ENCODE results near the gene SLC30A4. TPM values are rescaled to one million over a fixed set of nuclear protein-coding genes. Genes with fewer than 3 reads are reported as not detected.

The SLC30A4 gene
- total RNA-seq, 1 experiment from 2014 or later: not detected

DNA sequence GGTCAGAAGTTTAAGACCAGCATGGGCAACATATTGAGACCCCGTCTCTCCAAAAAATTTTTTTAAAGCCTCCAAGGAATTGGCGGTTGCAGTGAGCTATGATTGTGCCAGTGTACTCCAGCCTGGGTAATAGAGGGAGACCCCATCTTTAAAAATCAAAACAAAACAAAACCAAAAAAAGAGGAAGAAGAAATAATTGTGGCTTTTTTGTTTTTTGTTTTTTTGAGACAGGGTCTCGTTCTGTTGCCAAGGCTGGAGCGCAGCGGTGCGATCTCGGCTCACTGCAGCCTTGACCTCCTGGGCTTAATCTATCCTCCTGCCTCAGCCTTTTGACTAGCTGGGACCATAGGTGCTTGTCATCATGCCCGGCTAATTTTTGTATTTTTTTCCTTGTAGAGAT is 4.5 kb upstream of the SLC30A4 start:
- H4K5ac ChIP-seq (ENCODE audit: insufficient read length, low read depth, low read length): no peak overlapping the region
- H4K8ac ChIP-seq (replicated peaks; ENCODE audit: insufficient read length, low read depth, low read length): no peak overlapping the region
- H3K56ac ChIP-seq (ENCODE audit: insufficient read length, low read depth, low read length): no peak overlapping the region
- peaks cover 22% of the 10 kb centered on the region for H3K27me3 ChIP-seq (ENCODE audit: insufficient read depth, low read length)
- H3K18ac ChIP-seq (ENCODE audit: insufficient read length, low read depth, low read length): no peak overlapping the region
- H3K9me3 Mint-ChIP-seq: no peaks in the 10 kb centered on the region; a peak in 1 of 5 replicates
- no peaks in the 10 kb centered on the region for H3K79me2 ChIP-seq (ENCODE audit: insufficient read depth, low read length)
- DNase-seq: no peak
- H3K4me1 ChIP-seq (ENCODE audit: insufficient read depth, low read length): no peaks in the 10 kb centered on the region
- peaks cover 0 to 6% of the 10 kb centered on the region in 2 experiments; a peak in 1 of 4 replicates for H3K4me1 Mint-ChIP-seq
- H2BK15ac ChIP-seq (ENCODE audit: low read depth, low read length): no peak overlapping the region
- no peak overlapping the region for H2BK20ac ChIP-seq (ENCODE audit: low read depth, low read length, poor library complexity, severe bottlenecking)
- no peak overlapping the region for H2BK12ac ChIP-seq (ENCODE audit: insufficient read length, low read depth, low read length)
- H3K14ac ChIP-seq (ENCODE audit: insufficient read depth, low read length): no peak overlapping the region
- no peak overlapping the region for H4K91ac ChIP-seq (ENCODE audit: insufficient read length, low read depth, low read length)
- WGBS (ENCODE audit: extremely low coverage, insufficient read length, low lambda C conversion rate): no CpG with 5 or more reads among the region's 8 CpGs
- no peaks in the 10 kb centered on the region for H3K9me3 ChIP-seq (ENCODE audit: control insufficient read depth, low read depth, low read length)
- H2BK120ac ChIP-seq (ENCODE audit: low read depth, low read length, poor library complexity, severe bottlenecking): no peak overlapping the region
- H3K27ac ChIP-seq (ENCODE audit: insufficient read length, low read depth, low read length): no peak overlapping the region
- no peak overlapping the region for H3K23ac ChIP-seq (ENCODE audit: insufficient read length, low read depth, low read length)
- no peak overlapping the region for H3K9ac ChIP-seq (ENCODE audit: extremely low read depth, insufficient read length, low read length)
- H2AFZ ChIP-seq (ENCODE audit: low read length): no peak overlapping the region
- H3K36me3 Mint-ChIP-seq (ENCODE audit: insufficient read depth in 1 of 3, low read depth in 3 of 3): no peaks in the 10 kb centered on the region
- H2AK5ac ChIP-seq (ENCODE audit: insufficient read length, low read length): no peak overlapping the region
- no peak overlapping the region for H3K4ac ChIP-seq (ENCODE audit: low read depth, low read length)
- no peak overlapping the region for H2BK5ac ChIP-seq (ENCODE audit: insufficient read length, low read length)
- H3K4me2 ChIP-seq (ENCODE audit: insufficient read depth, insufficient read length, low read length): no peak overlapping the region
- peaks cover 92% of the 10 kb centered on the region for H3K27me3 Mint-ChIP-seq (ENCODE audit: low read depth)
- no peaks in the 10 kb centered on the region for H4K20me1 ChIP-seq (ENCODE audit: control insufficient read depth, insufficient read depth, insufficient read length)
- H3K27ac Mint-ChIP-seq: no peak overlapping the region
- TF ChIP-seq, protein P1, sequence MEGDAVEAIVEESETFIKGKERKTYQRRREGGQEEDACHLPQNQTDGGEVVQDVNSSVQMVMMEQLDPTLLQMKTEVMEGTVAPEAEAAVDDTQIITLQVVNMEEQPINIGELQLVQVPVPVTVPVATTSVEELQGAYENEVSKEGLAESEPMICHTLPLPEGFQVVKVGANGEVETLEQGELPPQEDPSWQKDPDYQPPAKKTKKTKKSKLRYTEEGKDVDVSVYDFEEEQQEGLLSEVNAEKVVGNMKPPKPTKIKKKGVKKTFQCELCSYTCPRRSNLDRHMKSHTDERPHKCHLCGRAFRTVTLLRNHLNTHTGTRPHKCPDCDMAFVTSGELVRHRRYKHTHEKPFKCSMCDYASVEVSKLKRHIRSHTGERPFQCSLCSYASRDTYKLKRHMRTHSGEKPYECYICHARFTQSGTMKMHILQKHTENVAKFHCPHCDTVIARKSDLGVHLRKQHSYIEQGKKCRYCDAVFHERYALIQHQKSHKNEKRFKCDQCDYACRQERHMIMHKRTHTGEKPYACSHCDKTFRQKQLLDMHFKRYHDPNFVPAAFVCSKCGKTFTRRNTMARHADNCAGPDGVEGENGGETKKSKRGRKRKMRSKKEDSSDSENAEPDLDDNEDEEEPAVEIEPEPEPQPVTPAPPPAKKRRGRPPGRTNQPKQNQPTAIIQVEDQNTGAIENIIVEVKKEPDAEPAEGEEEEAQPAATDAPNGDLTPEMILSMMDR (conservative IDR thresholded peaks at IDR 0.05): no peak
- no peak overlapping the region for H3T11ph ChIP-seq (ENCODE audit: low read length)
- peaks cover 4% of the 10 kb centered on the region for H3K23me2 ChIP-seq (ENCODE audit: insufficient read length, low read depth, low read length, poor library complexity, severe bottlenecking)
- H3K79me1 ChIP-seq (ENCODE audit: insufficient read depth, low read depth, low read length, poor library complexity, severe bottlenecking): no peaks in the 10 kb centered on the region
- H3K4me3 Mint-ChIP-seq: no peak overlapping the region

Data from H9 (cell line).